ENCODE data around the gene PIH1D2. TPM values are rescaled to one million over a fixed set of nuclear protein-coding genes. Genes with fewer than 3 reads are reported as not detected.

The PIH1D2 gene
- total and polyA plus RNA-seq, 8 donors: 0.69 to 1.5 (median 1.1) TPM

DNA sequence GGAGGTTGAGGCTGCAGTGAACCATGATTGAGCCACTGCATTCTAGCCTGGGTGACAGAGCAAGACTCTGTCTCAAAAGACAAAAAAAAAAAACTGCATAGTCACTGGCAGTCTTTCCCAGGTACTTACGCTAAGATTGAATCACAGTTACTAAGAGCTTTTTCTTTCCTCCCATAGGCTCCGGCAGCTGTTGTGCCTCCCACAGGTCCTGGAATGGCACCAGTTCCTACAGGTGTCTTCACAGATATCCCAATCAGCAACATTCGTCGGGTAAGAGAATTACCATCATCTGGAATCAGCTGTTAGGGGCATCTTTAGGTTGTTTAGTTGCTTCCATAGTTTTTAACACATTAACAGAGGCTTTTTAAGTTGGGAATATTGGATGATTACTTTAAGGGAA lies 28.9 kb downstream of the PIH1D2 start:
- H3K27me3 ChIP-seq: no peaks in the 10 kb centered on the region
- DNase-seq: peak in 4 of 6 donors; percentile 34 to 68 (median 60)
- H3K9me3 ChIP-seq: no peaks in the 10 kb centered on the region
- peak; percentile 79 to 92 (median 89) for ATAC-seq
- no peak overlapping the region for H3K27ac ChIP-seq
- peaks cover 0 to 8% (median 0%) of the 10 kb centered on the region in 3 donors for H3K4me1 ChIP-seq
- WGBS, 2 donors: 45 to 46% methylated on average over 4 of the region's 4 CpGs
- FAIRE-seq: no peak
- H3K4me3 ChIP-seq: no peak overlapping the region
- intact Hi-C loops (cut with DNase I): no loop called here
- TF ChIP-seq, protein P1, sequence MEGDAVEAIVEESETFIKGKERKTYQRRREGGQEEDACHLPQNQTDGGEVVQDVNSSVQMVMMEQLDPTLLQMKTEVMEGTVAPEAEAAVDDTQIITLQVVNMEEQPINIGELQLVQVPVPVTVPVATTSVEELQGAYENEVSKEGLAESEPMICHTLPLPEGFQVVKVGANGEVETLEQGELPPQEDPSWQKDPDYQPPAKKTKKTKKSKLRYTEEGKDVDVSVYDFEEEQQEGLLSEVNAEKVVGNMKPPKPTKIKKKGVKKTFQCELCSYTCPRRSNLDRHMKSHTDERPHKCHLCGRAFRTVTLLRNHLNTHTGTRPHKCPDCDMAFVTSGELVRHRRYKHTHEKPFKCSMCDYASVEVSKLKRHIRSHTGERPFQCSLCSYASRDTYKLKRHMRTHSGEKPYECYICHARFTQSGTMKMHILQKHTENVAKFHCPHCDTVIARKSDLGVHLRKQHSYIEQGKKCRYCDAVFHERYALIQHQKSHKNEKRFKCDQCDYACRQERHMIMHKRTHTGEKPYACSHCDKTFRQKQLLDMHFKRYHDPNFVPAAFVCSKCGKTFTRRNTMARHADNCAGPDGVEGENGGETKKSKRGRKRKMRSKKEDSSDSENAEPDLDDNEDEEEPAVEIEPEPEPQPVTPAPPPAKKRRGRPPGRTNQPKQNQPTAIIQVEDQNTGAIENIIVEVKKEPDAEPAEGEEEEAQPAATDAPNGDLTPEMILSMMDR (IDR thresholded peaks at IDR 0.05): no peak
- peaks cover 0 to 14% (median 0%) of the 10 kb centered on the region in 3 donors for H3K36me3 ChIP-seq

DNA sequence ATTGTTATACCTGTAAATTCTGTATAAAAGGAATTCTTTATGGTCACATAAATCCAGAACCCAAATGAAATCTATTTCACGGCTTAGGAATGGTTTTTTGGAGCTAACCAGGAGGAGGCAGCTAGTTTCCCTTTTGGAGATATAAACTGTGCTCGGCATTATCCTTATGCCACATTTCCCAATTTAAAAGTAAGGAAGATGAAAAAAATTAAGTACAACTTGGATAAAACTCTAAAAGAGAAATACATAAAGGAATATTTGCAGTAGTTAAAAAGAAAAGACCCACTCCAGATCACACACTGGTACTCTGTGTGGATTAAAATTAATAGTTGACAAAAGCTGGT lies 30.9 kb downstream of the PIH1D2 start:
- intact Hi-C loops (cut with DNase I): no loop called here
- FAIRE-seq: no peak
- Histone ChIP-seq H3K4me3 (no peak overlapping the region), H3K27ac (no peak overlapping the region), H3K36me3 (peaks cover 0 to 16% (median 3%) of the 10 kb centered on the region in 3 donors), H3K4me1 (peaks cover 0 to 8% (median 0%) of the 10 kb centered on the region in 3 donors), H3K27me3 (no peaks in the 10 kb centered on the region), H3K9me3 (no peaks in the 10 kb centered on the region)
- ATAC-seq: no peak
- TF ChIP-seq, protein P1 (IDR thresholded peaks at IDR 0.05): no peak
- 93 to 98% methylated on average over 2 of the region's 2 CpGs for WGBS, 2 donors
- no peak for DNase-seq

DNA sequence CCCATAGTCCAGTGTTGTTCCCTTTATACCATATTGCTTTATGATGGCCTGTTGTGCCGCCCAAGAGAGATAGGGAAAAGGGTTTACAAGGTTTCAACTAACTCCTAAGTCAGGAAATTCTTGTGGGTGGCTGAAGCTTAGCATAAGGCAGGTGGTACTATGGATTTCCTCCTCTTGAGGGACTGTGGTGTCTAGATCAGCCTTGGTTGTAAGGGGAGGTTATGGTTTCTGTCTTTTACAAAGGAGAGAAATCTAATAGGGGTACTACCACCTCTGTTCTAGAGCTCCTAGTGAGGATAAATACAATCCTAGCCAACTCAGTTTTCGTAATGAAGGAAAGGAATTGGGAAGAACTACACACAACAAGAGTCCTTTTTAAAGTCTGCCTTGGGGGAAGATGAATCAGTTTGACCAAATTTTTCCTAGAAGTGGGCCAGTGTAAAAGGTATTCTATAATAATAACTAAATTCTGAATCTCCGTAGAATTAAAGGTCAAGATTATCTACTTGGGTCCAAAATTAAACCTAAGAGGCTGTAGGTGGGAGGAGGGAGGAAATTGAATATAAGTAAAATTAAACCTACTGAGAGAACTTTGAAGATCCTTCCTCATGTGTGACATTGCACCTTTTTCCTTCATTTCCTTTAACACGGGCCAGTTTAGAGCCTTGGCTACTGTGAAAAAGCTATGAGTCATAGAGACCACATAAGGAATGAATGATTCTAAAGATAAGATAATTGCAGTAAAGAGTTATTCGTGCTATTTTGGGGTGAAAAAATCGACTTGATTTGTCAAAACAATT lies 31.5 kb downstream of the PIH1D2 start:
- Histone ChIP-seq H3K27ac (no peak overlapping the region), H3K4me3 (no peak overlapping the region), H3K4me1 (peaks cover 0 to 8% (median 0%) of the 10 kb centered on the region in 3 donors), H3K36me3 (peaks cover 0 to 22% (median 7%) of the 10 kb centered on the region in 3 donors), H3K9me3 (no peaks in the 10 kb centered on the region), H3K27me3 (no peaks in the 10 kb centered on the region)
- ATAC-seq: peak in 1 of 4 donors; percentile 34
- no peak for FAIRE-seq
- WGBS, 2 donors: 62 to 68% methylated on average over 6 of the region's 6 CpGs
- TF ChIP-seq, protein P1 (IDR thresholded peaks at IDR 0.05): no peak
- DNase-seq: no peak
- intact Hi-C loops (cut with DNase I): no loop called here

DNA sequence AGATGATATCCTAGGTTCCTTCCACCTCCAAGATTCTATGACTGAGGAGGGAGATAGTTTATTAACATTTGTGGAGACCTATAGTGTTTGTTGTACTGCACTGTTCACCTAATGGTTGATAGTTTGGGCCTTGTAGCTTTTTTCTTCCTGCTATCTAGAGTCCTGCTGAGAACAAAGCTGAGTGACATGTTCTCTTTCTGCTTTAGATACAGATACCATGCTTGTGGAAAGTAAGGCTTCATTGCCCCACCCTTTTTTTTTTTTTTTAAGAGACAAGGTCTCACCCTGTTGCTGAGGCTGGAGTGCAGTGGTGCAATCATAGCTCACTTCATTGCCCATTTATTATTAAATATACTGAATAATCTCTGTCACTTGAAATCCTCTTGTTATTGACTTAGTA lies 36.3 kb downstream of the PIH1D2 start:
- Histone ChIP-seq H3K27ac (no peak overlapping the region), H3K4me1 (peaks cover 0 to 1% (median 0%) of the 10 kb centered on the region in 3 donors), H3K4me3 (no peak overlapping the region), H3K27me3 (no peaks in the 10 kb centered on the region), H3K9me3 (no peaks in the 10 kb centered on the region), H3K36me3 (peaks cover 0 to 17% (median 7%) of the 10 kb centered on the region in 3 donors)
- TF ChIP-seq, protein P1 (IDR thresholded peaks at IDR 0.05): no peak
- DNase-seq (no peak), FAIRE-seq (no peak), ATAC-seq (no peak)
- intact Hi-C loops (cut with DNase I): no loop called here

DNA sequence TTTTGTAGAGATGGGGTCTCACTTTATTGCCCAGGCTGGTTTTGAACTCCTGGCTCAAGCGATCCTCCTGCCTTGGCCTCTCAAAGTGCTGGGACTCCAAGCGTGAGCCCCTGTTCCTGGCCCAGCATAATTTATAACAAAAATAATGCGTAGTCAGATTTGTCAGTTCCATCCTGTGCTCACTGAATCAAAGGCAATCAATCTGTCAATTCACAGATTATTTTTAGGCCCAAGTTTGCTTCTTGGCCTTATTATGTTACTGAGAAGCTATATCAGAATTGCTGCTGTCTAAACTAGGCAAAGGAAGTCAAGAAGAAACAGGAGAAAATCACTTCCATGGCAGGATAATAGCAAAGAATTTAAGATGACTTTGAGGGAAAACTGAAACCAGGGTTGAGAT lies 39.9 kb downstream of the PIH1D2 start:
- Histone ChIP-seq H3K27me3 (no peaks in the 10 kb centered on the region), H3K9me3 (no peaks in the 10 kb centered on the region), H3K27ac (no peak overlapping the region), H3K4me3 (no peak overlapping the region), H3K4me1 (no peaks in the 10 kb centered on the region), H3K36me3 (peaks cover 0 to 29% (median 7%) of the 10 kb centered on the region in 3 donors)
- ATAC-seq: no peak
- TF ChIP-seq, protein P1 (IDR thresholded peaks at IDR 0.05): no peak
- no peak for FAIRE-seq
- DNase-seq: no peak
- 89 to 97% methylated on average over 3 of the region's 3 CpGs for WGBS, 2 donors
- intact Hi-C loops (cut with DNase I): no loop called here

All from pancreas (tissue), 10 donors.